SK-N-SH (cell line): ENCODE measurements around the gene RASGRF2.

ENCODE experiments used
- CTCF ChIP-seq: fragments of 200-600 bp; sonication (generic); IDR thresholded peaks from 2 replicates; pipeline ENCODE4 v1.6.1; 2017; ENCODE audit warnings: antibody characterized with exemption, mild to moderate bottlenecking, moderate library complexity
- GABPA ChIP-seq: IDR thresholded peaks from 2 replicates; pipeline ENCODE4 v1.4.0; 2012; ENCODE audit warnings: low read depth, mild to moderate bottlenecking
- MAX ChIP-seq: IDR thresholded peaks from 2 replicates; pipeline ENCODE4 v1.4.0; 2012; ENCODE audit warnings: low read depth
- MEF2A ChIP-seq: IDR thresholded peaks from 2 replicates; pipeline ENCODE4 v1.4.0; 2012; ENCODE audit warnings: low read depth, borderline replicate concordance
- NFIC ChIP-seq: IDR thresholded peaks from 2 replicates; pipeline ENCODE4 v1.4.0; 2012; ENCODE audit warnings: borderline replicate concordance
- POLR2AphosphoS5 ChIP-seq: IDR thresholded peaks from 2 replicates; pipeline ENCODE4 v1.6.1; 2012; ENCODE audit warnings: low read depth, low read length
- REST ChIP-seq: IDR thresholded peaks from 2 replicates; pipeline ENCODE4 v1.6.1; 2012; ENCODE audit warnings: mild to moderate bottlenecking, low read depth, low read length, moderate library complexity
- USF1 ChIP-seq: IDR thresholded peaks from 2 replicates; pipeline ENCODE4 v1.4.0; 2012; ENCODE audit warnings: low read depth, borderline replicate concordance
- ZBTB33 ChIP-seq: IDR thresholded peaks from 2 replicates; pipeline ENCODE4 v1.4.0; 2012; ENCODE audit warnings: low read depth, borderline replicate concordance

GRCh38 chr5:81234299-81234698 is 274.1 kb downstream of the RASGRF2 start:
- no peak for TF ChIP-seq USF1
- TF ChIP-seq NFIC, result no peak
- TF ChIP-seq CTCF, result no peak
- TF ChIP-seq GABPA, result no peak
- no peak for TF ChIP-seq REST
- no peak for TF ChIP-seq POLR2AphosphoS5
- no peak for TF ChIP-seq MEF2A
- TF ChIP-seq MAX, result no peak
- no peak for TF ChIP-seq ZBTB33
